Kidney (tissue), 14 donors: ENCODE measurements around the gene TET3. TPM values are rescaled to one million over a fixed set of nuclear protein-coding genes. Genes with fewer than 3 reads are reported as not detected.

Experiments used
- DNase-seq, 5 donors: peaks; one replicate each; pipeline ENCODE4 v3.0.0-alpha.2; 2013 to 2020
- FAIRE-seq: peaks from 2 replicates; lab custom pipeline; 2012; peaks lifted over from hg19 to GRCh38; lab: Jason Lieb, UNC
- H3K27ac ChIP-seq, 2 donors: one replicate each; pipeline ENCODE4 v1.7.0; 2013; ENCODE audit warnings: low read depth in 2 of 2, low read length in 2 of 2, inconsistent platforms in 1 of 2
- H3K27me3 ChIP-seq: one replicate; pipeline ENCODE4 v1.7.1; 2013; ENCODE audit warnings: low read length, inconsistent platforms; ENCODE audit not compliant: control insufficient read depth, insufficient read depth
- H3K36me3 ChIP-seq, 3 donors: one replicate each; pipeline versions ENCODE4 v1.7.0 to v1.7.1; 2013; ENCODE audit warnings: low read length in 3 of 3, control low read depth in 1 of 3, inconsistent platforms in 1 of 3; ENCODE audit not compliant: insufficient read depth in 3 of 3, control insufficient read depth in 2 of 3
- H3K4me1 ChIP-seq, 3 donors: one replicate each; pipeline versions ENCODE4 v1.7.0 to v1.7.1; 2013; ENCODE audit warnings: low read length in 3 of 3, inconsistent platforms in 1 of 3, low read depth in 1 of 3; ENCODE audit not compliant: control insufficient read depth in 2 of 3, insufficient read depth in 2 of 3
- H3K4me3 ChIP-seq, 3 donors: one replicate each; pipeline versions ENCODE4 v1.7.0 to v1.8.1; 2013; ENCODE audit warnings: low read length in 3 of 3, control low read depth in 1 of 3, inconsistent platforms in 1 of 3
- H3K9ac ChIP-seq, 3 donors: one replicate each; pipeline versions ENCODE4 v1.7.0 to v1.7.1; 2013; ENCODE audit warnings: low read length in 3 of 3, control low read depth in 1 of 3, inconsistent platforms in 1 of 3
- H3K9me3 ChIP-seq, 3 donors: one replicate each; pipeline versions ENCODE4 v1.7.0 to v1.7.1; 2013; ENCODE audit warnings: low read length in 3 of 3, control low read depth in 1 of 3, inconsistent platforms in 1 of 3; ENCODE audit not compliant: control insufficient read depth in 2 of 3, insufficient read depth in 1 of 3
- CTCF ChIP-seq: IDR thresholded peaks from 3 replicates; pipeline ENCODE4 v1.5.1; 2012; ENCODE audit warnings: mild to moderate bottlenecking, moderate library complexity, borderline replicate concordance; ENCODE audit not compliant: insufficient read depth; ENCODE audit errors: extremely low read depth
- intact Hi-C: fragments of 100-400 bp; cut with DNase I; formaldehyde crosslinking; loops from one replicate; pipeline ENCODE4 v1.11.1; 2022
- polyA plus RNA-seq: library from polyadenylated mRNA; stranded (reverse); fragments of 350-450 nt; fragmentation: Illumina TruSeq; extraction: RNeasy Lipid Tissue Mini Kit (QIAGEN cat#74804); gene quantifications from one replicate; pipeline ENCODE4 v1.2.3, GENCODE V29; 2014; ENCODE audit warnings: low read depth, low replicate concordance; ENCODE audit not compliant: insufficient read depth
- total RNA-seq: library from RNA; stranded (reverse); fragmentation: NEBNext Ultra II Directional; extraction: Animal tissue kit (Norgen Biotek cat#: 25700); gene quantifications from one replicate; pipeline ENCODE4 v1.2.1, GENCODE V29; 2021
- donor health status: control.
- donor health status: control.
- donor health status: control.
- donor health status: control.
- donor health status: control.
- donor health status: DM: yes; HTN: yes; CAD: no.
- donor health status: Normal renal cell carcinoma (clear cell type).

The TET3 gene
- total and polyA plus RNA-seq, 2 donors from 2014 or later, result 0.52 to 13.1 TPM

- Histone ChIP-seq H3K4me3 (no peak overlapping the region), H3K27me3 (no peaks in the 10 kb centered on the region), H3K27ac (no peak overlapping the region), H3K4me1 (peaks cover 0 to 24% (median 9%) of the 10 kb centered on the region in 3 donors), H3K36me3 (peaks cover 0 to 4% (median 0%) of the 10 kb centered on the region in 3 donors), H3K9ac (no peak overlapping the region), H3K9me3 (no peaks in the 10 kb centered on the region)
- no peak for FAIRE-seq
- intact Hi-C loops, result no loop called here
- no peak for DNase-seq
- no peak for TF ChIP-seq CTCF
These were observed 5.8 kb downstream of the TET3 start for GRCh38 chr2:73990531-73990930.

DNA sequence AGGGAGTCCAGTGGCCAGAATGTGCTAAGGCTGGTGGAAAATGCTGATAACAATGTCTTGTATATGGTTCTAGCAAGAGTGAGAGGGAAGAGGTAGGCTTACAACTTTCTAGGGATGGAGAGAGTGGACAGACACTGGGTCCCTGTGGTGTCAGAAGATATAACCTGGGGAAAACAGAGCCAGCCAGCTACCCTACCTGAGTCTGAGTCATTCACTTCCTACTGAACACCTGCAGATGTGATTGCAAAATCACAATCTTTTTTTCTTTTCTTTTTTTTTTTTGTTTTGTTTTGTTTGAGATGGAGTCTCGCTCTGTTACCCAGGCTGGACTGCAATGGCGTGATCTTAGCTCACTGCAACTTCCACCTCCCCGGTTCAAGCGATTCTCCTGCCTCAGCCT is 7.3 kb downstream of the TET3 start:
- Histone ChIP-seq H3K36me3 (peaks cover 0 to 4% (median 0%) of the 10 kb centered on the region in 3 donors), H3K9ac (no peak overlapping the region), H3K27ac (no peak overlapping the region), H3K9me3 (no peaks in the 10 kb centered on the region), H3K4me3 (no peak overlapping the region), H3K27me3 (no peaks in the 10 kb centered on the region), H3K4me1 (peaks cover 0 to 13% (median 4%) of the 10 kb centered on the region in 3 donors)
- DNase-seq, result no peak
- intact Hi-C loops, result no loop called here
- no peak for TF ChIP-seq CTCF
- FAIRE-seq, result no peak

DNA sequence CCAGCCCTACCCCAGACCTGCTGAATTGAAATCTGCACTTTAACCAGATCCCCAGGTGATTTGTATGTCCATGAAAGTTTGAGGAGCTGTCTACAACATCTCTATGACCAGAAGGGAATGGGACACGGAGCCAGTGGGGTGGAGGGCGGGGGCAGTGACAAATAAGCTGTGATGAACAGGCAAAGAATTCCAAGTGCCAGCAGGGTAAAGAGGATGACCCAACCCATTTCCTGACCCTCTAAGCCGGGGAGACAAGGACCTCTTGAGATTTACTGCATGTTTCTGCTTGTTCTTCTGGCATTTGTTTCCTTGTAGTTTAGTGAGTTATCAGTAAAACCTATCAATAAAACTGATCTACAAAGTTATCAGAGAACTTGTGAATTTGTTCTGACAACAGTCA is 8.7 kb downstream of the TET3 start:
- H3K27ac ChIP-seq, result no peak overlapping the region
- DNase-seq (no peak), FAIRE-seq (no peak)
- H3K4me3 ChIP-seq, result no peak overlapping the region
- intact Hi-C loops, result no loop called here
- H3K4me1 ChIP-seq, result peaks cover 0 to 2% (median 0%) of the 10 kb centered on the region in 3 donors
- no peaks in the 10 kb centered on the region for H3K9me3 ChIP-seq
- TF ChIP-seq CTCF, result no peak
- H3K27me3 ChIP-seq, result no peaks in the 10 kb centered on the region
- no peak overlapping the region for H3K9ac ChIP-seq
- H3K36me3 ChIP-seq, result peaks cover 0 to 4% (median 0%) of the 10 kb centered on the region in 3 donors

GRCh38 chr2:73993778-73994177 is 9.1 kb downstream of the TET3 start:
- no peak overlapping the region for H3K27ac ChIP-seq
- no peak for DNase-seq
- intact Hi-C loops, result no loop called here
- no peaks in the 10 kb centered on the region for H3K4me1 ChIP-seq
- no peak for FAIRE-seq
- no peak for TF ChIP-seq CTCF
- H3K27me3 ChIP-seq, result no peaks in the 10 kb centered on the region
- no peaks in the 10 kb centered on the region for H3K9me3 ChIP-seq
- H3K4me3 ChIP-seq, result no peak overlapping the region
- peaks cover 0 to 4% (median 0%) of the 10 kb centered on the region in 3 donors for H3K36me3 ChIP-seq
- H3K9ac ChIP-seq, result no peak overlapping the region
